A549 (cell line): ENCODE measurements around the gene CAMTA1.

ENCODE experiments used
- HOXB5 ChIP-seq: fragments of 250-450 bp; sonication (Bioruptor Pico); IDR thresholded peaks from 2 replicates; pipeline ENCODE4 v1.5.0; 2020; ENCODE audit warnings: mild to moderate bottlenecking, moderate library complexity
- POLR2A ChIP-seq: IDR thresholded peaks from 2 replicates; pipeline ENCODE4 v1.6.1; 2012; ENCODE audit warnings: mild to moderate bottlenecking, low read length
- SMC3 ChIP-seq: fragments of >200 bp; sonication (Bioruptor Twin); formaldehyde crosslinking; IDR thresholded peaks from 3 replicates; pipeline ENCODE4 v1.6.1; 2018; ENCODE audit warnings: inconsistent platforms
- TFCP2L1 ChIP-seq: fragments of 250-450 bp; sonication (Bioruptor Pico); IDR thresholded peaks from 2 replicates; pipeline ENCODE4 v1.5.0; 2021; ENCODE audit warnings: mild to moderate bottlenecking
- TF ChIP-seq, protein P1 (sequence below): fragments of >200 bp; sonication (Bioruptor Twin); formaldehyde crosslinking; IDR thresholded peaks from 3 replicates; pipeline ENCODE4 v1.5.1; 2016
- TF ChIP-seq, protein P2 (sequence below): fragments of 200-600 bp; sonication (generic); IDR thresholded peaks from 2 replicates; pipeline ENCODE4 v1.6.1; 2016; ENCODE audit warnings: antibody characterized with exemption, mild to moderate bottlenecking, moderate library complexity
- TF ChIP-seq, protein P3 (sequence below): fragments of 450-650 bp; IDR thresholded peaks from 2 replicates; pipeline ENCODE4 v1.6.1; 2014; ENCODE audit warnings: antibody characterized with exemption

DNA sequence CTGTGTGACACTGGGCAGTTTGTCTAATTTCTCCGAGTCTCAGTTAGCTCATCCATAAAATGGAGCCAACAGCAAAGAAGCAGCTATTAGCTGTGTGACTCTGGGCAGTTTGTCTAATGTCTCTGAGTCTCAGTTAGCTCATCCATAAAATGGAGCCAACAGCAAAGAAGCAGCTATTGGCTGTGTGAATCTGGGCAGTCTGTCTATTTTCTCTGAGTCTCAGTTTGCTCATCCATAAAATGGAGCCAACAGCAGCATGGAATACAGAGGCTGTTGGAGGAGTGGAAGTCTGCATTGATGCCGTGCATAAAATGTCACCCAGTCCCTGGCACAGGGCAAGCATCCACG, 688.9 kb downstream of the CAMTA1 start:
- TF ChIP-seq, protein P1, sequence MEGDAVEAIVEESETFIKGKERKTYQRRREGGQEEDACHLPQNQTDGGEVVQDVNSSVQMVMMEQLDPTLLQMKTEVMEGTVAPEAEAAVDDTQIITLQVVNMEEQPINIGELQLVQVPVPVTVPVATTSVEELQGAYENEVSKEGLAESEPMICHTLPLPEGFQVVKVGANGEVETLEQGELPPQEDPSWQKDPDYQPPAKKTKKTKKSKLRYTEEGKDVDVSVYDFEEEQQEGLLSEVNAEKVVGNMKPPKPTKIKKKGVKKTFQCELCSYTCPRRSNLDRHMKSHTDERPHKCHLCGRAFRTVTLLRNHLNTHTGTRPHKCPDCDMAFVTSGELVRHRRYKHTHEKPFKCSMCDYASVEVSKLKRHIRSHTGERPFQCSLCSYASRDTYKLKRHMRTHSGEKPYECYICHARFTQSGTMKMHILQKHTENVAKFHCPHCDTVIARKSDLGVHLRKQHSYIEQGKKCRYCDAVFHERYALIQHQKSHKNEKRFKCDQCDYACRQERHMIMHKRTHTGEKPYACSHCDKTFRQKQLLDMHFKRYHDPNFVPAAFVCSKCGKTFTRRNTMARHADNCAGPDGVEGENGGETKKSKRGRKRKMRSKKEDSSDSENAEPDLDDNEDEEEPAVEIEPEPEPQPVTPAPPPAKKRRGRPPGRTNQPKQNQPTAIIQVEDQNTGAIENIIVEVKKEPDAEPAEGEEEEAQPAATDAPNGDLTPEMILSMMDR: no peak
- TF ChIP-seq, protein P2, sequence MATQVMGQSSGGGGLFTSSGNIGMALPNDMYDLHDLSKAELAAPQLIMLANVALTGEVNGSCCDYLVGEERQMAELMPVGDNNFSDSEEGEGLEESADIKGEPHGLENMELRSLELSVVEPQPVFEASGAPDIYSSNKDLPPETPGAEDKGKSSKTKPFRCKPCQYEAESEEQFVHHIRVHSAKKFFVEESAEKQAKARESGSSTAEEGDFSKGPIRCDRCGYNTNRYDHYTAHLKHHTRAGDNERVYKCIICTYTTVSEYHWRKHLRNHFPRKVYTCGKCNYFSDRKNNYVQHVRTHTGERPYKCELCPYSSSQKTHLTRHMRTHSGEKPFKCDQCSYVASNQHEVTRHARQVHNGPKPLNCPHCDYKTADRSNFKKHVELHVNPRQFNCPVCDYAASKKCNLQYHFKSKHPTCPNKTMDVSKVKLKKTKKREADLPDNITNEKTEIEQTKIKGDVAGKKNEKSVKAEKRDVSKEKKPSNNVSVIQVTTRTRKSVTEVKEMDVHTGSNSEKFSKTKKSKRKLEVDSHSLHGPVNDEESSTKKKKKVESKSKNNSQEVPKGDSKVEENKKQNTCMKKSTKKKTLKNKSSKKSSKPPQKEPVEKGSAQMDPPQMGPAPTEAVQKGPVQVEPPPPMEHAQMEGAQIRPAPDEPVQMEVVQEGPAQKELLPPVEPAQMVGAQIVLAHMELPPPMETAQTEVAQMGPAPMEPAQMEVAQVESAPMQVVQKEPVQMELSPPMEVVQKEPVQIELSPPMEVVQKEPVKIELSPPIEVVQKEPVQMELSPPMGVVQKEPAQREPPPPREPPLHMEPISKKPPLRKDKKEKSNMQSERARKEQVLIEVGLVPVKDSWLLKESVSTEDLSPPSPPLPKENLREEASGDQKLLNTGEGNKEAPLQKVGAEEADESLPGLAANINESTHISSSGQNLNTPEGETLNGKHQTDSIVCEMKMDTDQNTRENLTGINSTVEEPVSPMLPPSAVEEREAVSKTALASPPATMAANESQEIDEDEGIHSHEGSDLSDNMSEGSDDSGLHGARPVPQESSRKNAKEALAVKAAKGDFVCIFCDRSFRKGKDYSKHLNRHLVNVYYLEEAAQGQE: no peak
- TF ChIP-seq SMC3: no peak
- no peak for TF ChIP-seq TFCP2L1
- no peak for TF ChIP-seq POLR2A
- no peak for TF ChIP-seq HOXB5 (CRISPR knock-in tag)
- TF ChIP-seq, protein P3, sequence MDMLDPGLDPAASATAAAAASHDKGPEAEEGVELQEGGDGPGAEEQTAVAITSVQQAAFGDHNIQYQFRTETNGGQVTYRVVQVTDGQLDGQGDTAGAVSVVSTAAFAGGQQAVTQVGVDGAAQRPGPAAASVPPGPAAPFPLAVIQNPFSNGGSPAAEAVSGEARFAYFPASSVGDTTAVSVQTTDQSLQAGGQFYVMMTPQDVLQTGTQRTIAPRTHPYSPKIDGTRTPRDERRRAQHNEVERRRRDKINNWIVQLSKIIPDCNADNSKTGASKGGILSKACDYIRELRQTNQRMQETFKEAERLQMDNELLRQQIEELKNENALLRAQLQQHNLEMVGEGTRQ: no peak
